Neuronal stem cell (in vitro differentiated cells): ENCODE measurements around the gene SPATA45.

Experiments
- DNase-seq: peaks from one replicate; pipeline ENCODE4 v3.0.0-alpha.2; 2013; ENCODE audit warnings: low spot score
- H2AFZ ChIP-seq: one replicate; pipeline ENCODE4 v1.6.1; 2013; ENCODE audit warnings: mild to moderate bottlenecking, low read length, inconsistent platforms
- H2AK5ac ChIP-seq: 2 replicates; pipeline ENCODE4 v1.6.1; 2013; ENCODE audit warnings: low read depth, mild to moderate bottlenecking, inconsistent platforms, low read length, moderate library complexity, mixed read lengths
- H2BK120ac ChIP-seq: 2 replicates; pipeline ENCODE4 v1.6.1; 2013; ENCODE audit warnings: low read depth, mild to moderate bottlenecking, inconsistent platforms, low read length, moderate library complexity, mixed read lengths
- H2BK12ac ChIP-seq: one replicate; pipeline ENCODE4 v1.6.1; 2013; ENCODE audit warnings: low read length, inconsistent platforms
- H2BK15ac ChIP-seq: 2 replicates; pipeline ENCODE4 v1.6.1; 2013; ENCODE audit warnings: mild to moderate bottlenecking, low read length, inconsistent platforms, mixed read lengths
- H2BK5ac ChIP-seq: one replicate; pipeline ENCODE4 v1.6.1; 2013; ENCODE audit warnings: inconsistent platforms, mild to moderate bottlenecking, low read length, moderate library complexity
- H3K14ac ChIP-seq: one replicate; pipeline ENCODE4 v1.6.1; 2013; ENCODE audit warnings: low read length, inconsistent platforms
- H3K18ac ChIP-seq: 2 replicates; pipeline ENCODE4 v1.6.1; 2013; ENCODE audit warnings: low read length, inconsistent platforms
- H3K23ac ChIP-seq: 2 replicates; pipeline ENCODE4 v1.6.1; 2013; ENCODE audit warnings: low read depth, mild to moderate bottlenecking, mixed read lengths, low read length, inconsistent platforms; ENCODE audit not compliant: poor library complexity
- H3K27ac ChIP-seq: replicated peaks from 3 replicates; pipeline ENCODE4 v1.5.1; 2013; ENCODE audit warnings: low read length, inconsistent platforms
- H3K27me3 ChIP-seq, 3 experiments: 2 replicates each; pipeline ENCODE4 v1.6.1; 2013; ENCODE audit warnings: low read length in 3 of 3, mild to moderate bottlenecking in 2 of 3, inconsistent platforms in 1 of 3, low read depth in 1 of 3, mixed read lengths in 1 of 3, moderate library complexity in 1 of 3; ENCODE audit not compliant: control insufficient read depth in 3 of 3, insufficient read depth in 3 of 3
- H3K36me3 ChIP-seq, 2 donors: replicated peaks in 1 of 2; 2 replicates each; pipeline ENCODE4 v1.6.1; 2013; ENCODE audit warnings: low read length in 2 of 2; ENCODE audit not compliant: control insufficient read depth in 2 of 2, insufficient read depth in 2 of 2
- H3K4ac ChIP-seq: 2 replicates; pipeline ENCODE4 v1.6.1; 2013; ENCODE audit warnings: inconsistent platforms, mild to moderate bottlenecking, low read length, moderate library complexity
- H3K4me1 ChIP-seq, 2 donors: 1 replicate in 1 of 2; 2 replicates in 1 of 2; pipeline ENCODE4 v1.6.1; 2013; ENCODE audit warnings: low read length in 2 of 2, low read depth in 1 of 2; ENCODE audit not compliant: control insufficient read depth in 2 of 2, insufficient read depth in 1 of 2
- H3K4me2 ChIP-seq: one replicate; pipeline ENCODE4 v1.6.1; 2013; ENCODE audit warnings: mild to moderate bottlenecking, low read length, inconsistent platforms; ENCODE audit not compliant: insufficient read depth, poor library complexity, severe bottlenecking
- H3K4me3 ChIP-seq, 2 donors: 2 replicates each; pipeline ENCODE4 v1.5.1; 2013; ENCODE audit warnings: low read length in 2 of 2, mild to moderate bottlenecking in 2 of 2, inconsistent platforms in 1 of 2, moderate library complexity in 1 of 2
- H3K79me1 ChIP-seq: one replicate; pipeline ENCODE4 v1.6.1; 2013; ENCODE audit warnings: low read depth, mild to moderate bottlenecking, inconsistent platforms, low read length, moderate library complexity
- H3K9ac ChIP-seq: one replicate; pipeline ENCODE4 v1.6.1; 2013; ENCODE audit warnings: mild to moderate bottlenecking, low read depth, low read length, inconsistent platforms; ENCODE audit not compliant: poor library complexity
- H3K9me3 ChIP-seq, 2 donors: replicated peaks in 1 of 2; 2 replicates each; pipeline versions ENCODE3 to v1.6.1; 2013; ENCODE audit warnings: low read length in 2 of 2, mild to moderate bottlenecking in 2 of 2, inconsistent platforms in 1 of 2, low read depth in 1 of 2, mixed read lengths in 1 of 2, moderate library complexity in 1 of 2; ENCODE audit not compliant: control insufficient read depth in 2 of 2, insufficient read depth in 1 of 2
- H4K8ac ChIP-seq: one replicate; pipeline ENCODE4 v1.6.1; 2013; ENCODE audit warnings: low read depth, mild to moderate bottlenecking, inconsistent platforms, low read length, moderate library complexity
- H4K91ac ChIP-seq: one replicate; pipeline ENCODE4 v1.6.1; 2013; ENCODE audit warnings: low read length, low read depth, mild to moderate bottlenecking, inconsistent platforms; ENCODE audit not compliant: poor library complexity
- WGBS, 2 donors: extraction: QIAGEN DNeasy Blood & Tissue Kit; methylation state at CpG; one replicate each; pipeline ENCODE4 v1.1.7; 2013; ENCODE audit warnings: missing lambda C conversion rate in 2 of 2, mixed read lengths in 1 of 2; ENCODE audit not compliant: insufficient read length in 2 of 2, insufficient replicate concordance in 1 of 2; ENCODE audit errors: extremely low coverage in 2 of 2; 5-methylcytosine and 5-hydroxymethylcytosine counted together

The SPATA45 gene

GRCh38 chr1:212785871-212786270, 61.6 kb downstream of the SPATA45 start:
- Histone ChIP-seq H3K27ac (no peak overlapping the region), H3K23ac (no peak overlapping the region), H3K9ac (no peak overlapping the region), H2BK120ac (no peak overlapping the region), H2AK5ac (no peak overlapping the region), H2BK12ac (no peak overlapping the region), H3K9me3 (peaks cover 0 to 5% of the 10 kb centered on the region in 2 donors), H2BK15ac (no peak overlapping the region), H3K4me3 (no peak overlapping the region), H2BK5ac (no peak overlapping the region), H3K36me3 (peaks cover 6 to 81% of the 10 kb centered on the region in 2 donors), H2AFZ (no peak overlapping the region), H3K14ac (no peak overlapping the region), H3K4me1 (peaks cover 0 to under 1% of the 10 kb centered on the region in 2 donors), H4K91ac (no peak overlapping the region), H3K4ac (no peak overlapping the region), H3K27me3 (no peaks in the 10 kb centered on the region), H4K8ac (no peak overlapping the region), H3K18ac (no peak overlapping the region), H3K79me1 (peaks cover under 1% of the 10 kb centered on the region), H3K4me2 (no peak overlapping the region)
- WGBS, 2 donors = no CpG with 5 or more reads among the region's 1 CpG
- DNase-seq = no peak

DNA sequence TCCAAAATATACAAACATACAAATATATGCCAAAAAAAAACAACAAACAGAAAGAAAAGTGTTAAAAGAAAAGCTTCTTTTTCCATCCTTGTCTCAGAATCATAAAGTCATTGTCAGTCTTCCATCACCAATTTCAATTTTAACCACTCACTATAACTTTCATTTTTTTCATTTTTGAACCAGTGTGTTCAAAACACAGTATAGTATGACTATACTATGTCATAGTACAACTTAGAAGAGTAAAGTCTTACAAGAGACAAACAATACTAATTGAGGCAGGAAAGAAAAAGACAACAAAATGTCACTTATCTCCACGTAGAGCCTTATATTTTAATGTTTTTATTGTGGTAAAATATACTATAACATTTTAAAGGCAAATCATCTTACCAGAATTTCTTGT, 63.5 kb downstream of the SPATA45 start:
- H3K4me2 ChIP-seq = no peak overlapping the region
- H3K23ac ChIP-seq = no peak overlapping the region
- H3K36me3 ChIP-seq = peaks cover 8 to 86% of the 10 kb centered on the region in 2 donors
- no peaks in the 10 kb centered on the region for H3K4me1 ChIP-seq
- no peak overlapping the region for H2BK5ac ChIP-seq
- H3K4me3 ChIP-seq = no peak overlapping the region
- no peaks in the 10 kb centered on the region for H3K27me3 ChIP-seq
- peaks cover 0 to 5% of the 10 kb centered on the region in 2 donors for H3K9me3 ChIP-seq
- no peaks in the 10 kb centered on the region for H3K79me1 ChIP-seq
- no peak overlapping the region for H3K4ac ChIP-seq
- no peak overlapping the region for H2AFZ ChIP-seq
- no peak for DNase-seq
- H4K8ac ChIP-seq = no peak overlapping the region
- H2AK5ac ChIP-seq = no peak overlapping the region
- no peak overlapping the region for H3K14ac ChIP-seq
- no peak overlapping the region for H3K9ac ChIP-seq
- H2BK15ac ChIP-seq = no peak overlapping the region
- no peak overlapping the region for H3K18ac ChIP-seq
- no CpG with 5 or more reads among the region's 1 CpG for WGBS, 2 donors
- H2BK120ac ChIP-seq = no peak overlapping the region
- no peak overlapping the region for H4K91ac ChIP-seq
- H2BK12ac ChIP-seq = no peak overlapping the region
- no peak overlapping the region for H3K27ac ChIP-seq

- Histone ChIP-seq H3K18ac (no peak overlapping the region), H4K8ac (no peak overlapping the region), H3K14ac (no peak overlapping the region), H3K4me2 (no peak overlapping the region), H3K36me3 (peaks cover 8 to 80% of the 10 kb centered on the region in 2 donors), H3K79me1 (no peaks in the 10 kb centered on the region), H3K4ac (no peak overlapping the region), H2AFZ (no peak overlapping the region), H4K91ac (no peak overlapping the region), H2BK15ac (no peak overlapping the region), H2BK12ac (no peak overlapping the region), H3K9ac (no peak overlapping the region), H3K27me3 (no peaks in the 10 kb centered on the region), H3K9me3 (peaks cover 1 to 5% of the 10 kb centered on the region in 2 donors), H3K4me3 (no peak overlapping the region), H2BK5ac (no peak overlapping the region), H3K4me1 (no peaks in the 10 kb centered on the region), H2BK120ac (no peak overlapping the region), H3K27ac (no peak overlapping the region), H3K23ac (no peak overlapping the region), H2AK5ac (no peak overlapping the region)
- WGBS, 2 donors = no CpG with 5 or more reads among the region's 3 CpGs
- DNase-seq = no peak
Observed at GRCh38 chr1:212782422-212783154, 64.9 kb downstream of the SPATA45 start.

GRCh38 chr1:212781225-212781624, 66.2 kb downstream of the SPATA45 start:
- no peak for DNase-seq
- H2BK12ac ChIP-seq = no peak overlapping the region
- no peak overlapping the region for H3K14ac ChIP-seq
- H3K9ac ChIP-seq = no peak overlapping the region
- H2BK5ac ChIP-seq = no peak overlapping the region
- H3K36me3 ChIP-seq = peaks cover 9 to 80% of the 10 kb centered on the region in 2 donors
- H3K27me3 ChIP-seq = no peaks in the 10 kb centered on the region
- no peak overlapping the region for H2AK5ac ChIP-seq
- H3K4ac ChIP-seq = no peak overlapping the region
- no peak overlapping the region for H3K27ac ChIP-seq
- H3K23ac ChIP-seq = no peak overlapping the region
- no peak overlapping the region for H2AFZ ChIP-seq
- no peaks in the 10 kb centered on the region for H3K4me1 ChIP-seq
- no peak overlapping the region for H3K4me3 ChIP-seq
- no peak overlapping the region for H3K18ac ChIP-seq
- no peak overlapping the region for H2BK120ac ChIP-seq
- no peak overlapping the region for H2BK15ac ChIP-seq
- H4K8ac ChIP-seq = no peak overlapping the region
- H3K9me3 ChIP-seq = peaks cover 1 to 8% of the 10 kb centered on the region in 2 donors
- H3K79me1 ChIP-seq = peaks cover 1% of the 10 kb centered on the region
- no peak overlapping the region for H3K4me2 ChIP-seq
- H4K91ac ChIP-seq = no peak overlapping the region
- WGBS, 2 donors = no CpG with 5 or more reads among the region's 2 CpGs
